Choroid plexus epithelial cell (primary cell): ENCODE measurements around the gene CENPE.
A peak's percentile ranks its signal among the peaks of the same experiment; 100 is the strongest.

Experiments used
- DNase-seq: peaks from one replicate; pipeline ENCODE4 v3.0.0-alpha.2; 2010; ENCODE audit warnings: low read depth
- H3K4me3 ChIP-seq: 2 replicates; pipeline ENCODE4 v1.5.1; 2011; ENCODE audit warnings: low read depth, mild to moderate bottlenecking, control low read depth, low read length, moderate library complexity
- CTCF ChIP-seq: conservative IDR thresholded peaks from 2 replicates; pipeline ENCODE4 v1.5.1; 2011; ENCODE audit warnings: low read depth, mild to moderate bottlenecking, control low read depth, inconsistent platforms, low read length, moderate library complexity

CENPE gene

DNA sequence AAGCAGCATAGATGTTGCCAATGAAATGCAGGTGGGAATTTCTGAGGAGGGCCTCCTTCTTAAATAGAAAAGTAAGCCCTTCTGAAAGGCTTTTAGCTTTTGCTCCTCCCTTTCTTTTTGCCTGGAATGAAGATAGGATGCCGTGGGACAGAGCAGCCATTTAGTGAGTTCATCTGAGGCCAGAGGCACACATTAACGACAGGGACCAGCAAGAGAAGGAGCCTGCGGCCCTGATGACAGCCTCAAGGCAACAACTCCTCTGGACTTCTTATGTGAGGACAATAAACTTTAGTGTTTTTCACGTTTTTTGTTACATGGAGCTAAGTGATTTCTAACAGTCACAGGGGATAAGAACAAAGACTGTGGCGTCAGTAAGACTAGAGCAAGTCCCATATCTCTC is 97.5 kb downstream of the CENPE start:
- no peak for TF ChIP-seq CTCF
- no peak overlapping the region for H3K4me3 ChIP-seq
- DNase-seq = no peak

DNA sequence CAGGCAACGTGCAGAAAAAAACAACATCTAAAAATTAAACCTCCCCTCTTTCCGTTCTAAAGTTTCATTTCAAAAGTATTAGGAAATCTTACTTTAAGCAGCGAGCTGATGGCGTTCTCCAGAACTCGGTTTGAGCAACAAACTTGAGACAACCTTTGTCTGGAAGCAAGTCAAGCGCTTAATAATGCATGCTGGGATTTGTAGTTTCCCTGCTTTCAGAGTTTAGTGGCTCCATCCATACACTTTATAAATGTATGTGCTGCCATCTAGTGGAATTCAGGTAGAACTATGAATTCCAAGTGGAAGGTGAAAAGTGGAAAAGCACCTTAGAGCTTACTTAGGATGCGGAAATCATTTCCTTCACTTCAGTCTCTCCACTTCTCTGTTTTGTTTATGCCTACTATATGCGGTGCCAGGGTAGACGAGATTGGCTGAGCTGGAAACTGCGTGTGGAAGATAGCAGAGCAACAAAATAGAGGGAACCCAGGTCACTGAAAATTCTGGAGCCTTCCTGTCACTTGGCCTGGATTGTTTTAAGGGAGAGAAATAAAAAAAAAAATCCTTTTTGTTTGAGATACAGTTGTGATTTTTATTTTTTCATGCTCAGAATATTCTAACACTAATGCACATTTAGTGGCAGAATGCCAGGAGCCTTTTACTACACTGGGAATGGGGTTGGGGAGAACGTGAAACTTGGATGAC is 98.3 kb downstream of the CENPE start, which contains the start of gene BDH2:
TSS of gene BDH2 (minus strand) at position 144 of the 702 bp plus-strand sequence. CDS start 3,580 bp downstream, outside the sequence.
- peak; percentile 62 for TF ChIP-seq CTCF
- DNase-seq = peak; percentile 99
- peak within 1 kb of the TSS; percentile 62 for H3K4me3 ChIP-seq

GRCh38 chr4:103098756-103099440 is 99.2 kb downstream of the CENPE start:
- no peak for TF ChIP-seq CTCF
- peak; percentile 28 for DNase-seq
- H3K4me3 ChIP-seq = peak overlapping the region; percentile 62

- H3K4me3 ChIP-seq = peak overlapping the region; percentile 62
- DNase-seq = no peak
- no peak for TF ChIP-seq CTCF
These were observed 99.8 kb downstream of the CENPE start for GRCh38 chr4:103098341-103098740.

GRCh38 chr4:103097112-103097511 is 101.0 kb downstream of the CENPE start:
- no peak for DNase-seq
- TF ChIP-seq CTCF = no peak
- no peak overlapping the region for H3K4me3 ChIP-seq

GRCh38 chr4:103095080-103095479 is 103.1 kb downstream of the CENPE start:
- no peak for DNase-seq
- TF ChIP-seq CTCF = no peak
- H3K4me3 ChIP-seq = no peak overlapping the region
